Skeletal muscle tissue (tissue), 4 donors: ENCODE data around the gene PDIK1L. TPM values are rescaled to one million over a fixed set of nuclear protein-coding genes. Genes with fewer than 3 reads are reported as not detected.
A peak's percentile ranks its signal among the peaks of the same experiment; 100 is the strongest.

Experiments used
- H3K27ac ChIP-seq: one replicate; pipeline ENCODE4 v1.7.0; 2013; ENCODE audit warnings: mild to moderate bottlenecking, low read depth, low read length, inconsistent platforms
- H3K27me3 ChIP-seq, 3 donors: one replicate each; pipeline ENCODE4 v1.7.0; 2013; ENCODE audit warnings: low read length in 3 of 3; ENCODE audit not compliant: control insufficient read depth in 3 of 3, insufficient read depth in 3 of 3
- H3K36me3 ChIP-seq, 3 donors: one replicate each; pipeline ENCODE4 v1.7.0; 2013; ENCODE audit warnings: low read length in 3 of 3; ENCODE audit not compliant: control insufficient read depth in 3 of 3, insufficient read depth in 3 of 3
- H3K4me1 ChIP-seq, 3 donors: one replicate each; pipeline ENCODE4 v1.7.0; 2013; ENCODE audit warnings: low read length in 3 of 3, mild to moderate bottlenecking in 3 of 3; ENCODE audit not compliant: control insufficient read depth in 3 of 3, insufficient read depth in 3 of 3
- H3K4me3 ChIP-seq, 3 donors: one replicate each; pipeline ENCODE4 v1.7.0; 2013; ENCODE audit warnings: low read length in 3 of 3
- H3K9ac ChIP-seq, 3 donors: one replicate each; pipeline ENCODE4 v1.7.0; 2013; ENCODE audit warnings: low read length in 3 of 3, mild to moderate bottlenecking in 3 of 3, moderate library complexity in 2 of 3, low read depth in 1 of 3
- H3K9me3 ChIP-seq, 3 donors: one replicate each; pipeline ENCODE4 v1.7.0; 2013; ENCODE audit warnings: low read length in 3 of 3; ENCODE audit not compliant: control insufficient read depth in 3 of 3
- total RNA-seq: library from RNA; depleted of rRNA; stranded (reverse); fragments of >200 nt; gene quantifications from one replicate; pipeline ENCODE4 v1.2.3, GENCODE V29; 2014
- donor health status: Osteomylitis.

Gene PDIK1L
- total RNA-seq, 1 donor from 2014 or later = 7.8 TPM

- peaks cover 19 to 37% (median 22%) of the 10 kb centered on the region in 3 donors for H3K4me1 ChIP-seq
- H3K4me3 ChIP-seq = no peak overlapping the region
- H3K36me3 ChIP-seq = peaks cover 5 to 35% (median 12%) of the 10 kb centered on the region in 3 donors
- H3K9me3 ChIP-seq = no peaks in the 10 kb centered on the region
- H3K27ac ChIP-seq = peak overlapping the region; percentile 8
- no peak overlapping the region for H3K9ac ChIP-seq
- no peaks in the 10 kb centered on the region for H3K27me3 ChIP-seq
Measured at GRCh38 chr1:26119892-26120608, 8.4 kb downstream of the PDIK1L start.

GRCh38 chr1:26121854-26122773 lies 10.5 kb downstream of the PDIK1L start:
- peaks cover 19 to 32% (median 19%) of the 10 kb centered on the region in 3 donors for H3K4me1 ChIP-seq
- H3K36me3 ChIP-seq = peaks cover 5 to 29% (median 12%) of the 10 kb centered on the region in 3 donors

GRCh38 chr1:26122988-26123973 lies 11.7 kb downstream of the PDIK1L start:
- H3K36me3 ChIP-seq = peaks cover 5 to 22% (median 8%) of the 10 kb centered on the region in 3 donors
- H3K27me3 ChIP-seq = no peaks in the 10 kb centered on the region
- H3K9ac ChIP-seq = peak overlapping the region in 1 of 3 donors; percentile 34
- H3K27ac ChIP-seq = peak overlapping the region; percentile 67
- H3K4me3 ChIP-seq = no peak overlapping the region
- no peaks in the 10 kb centered on the region for H3K9me3 ChIP-seq
- H3K4me1 ChIP-seq = peaks cover 22 to 37% (median 28%) of the 10 kb centered on the region in 3 donors

More at GRCh38 chr1:26121854-26122773, 10.5 kb downstream of the PDIK1L start:
- Histone ChIP-seq H3K9ac (peak overlapping the region in 1 of 3 donors; percentile 5), H3K9me3 (no peaks in the 10 kb centered on the region), H3K4me3 (no peak overlapping the region), H3K27me3 (no peaks in the 10 kb centered on the region), H3K27ac (peak overlapping the region; percentile 43)

- no peaks in the 10 kb centered on the region for H3K27me3 ChIP-seq
- H3K4me3 ChIP-seq = no peak overlapping the region
- peaks cover 25 to 42% (median 30%) of the 10 kb centered on the region in 3 donors for H3K4me1 ChIP-seq
- H3K36me3 ChIP-seq = peaks cover 0 to 12% (median 0%) of the 10 kb centered on the region in 3 donors
- no peaks in the 10 kb centered on the region for H3K9me3 ChIP-seq
- H3K9ac ChIP-seq = no peak overlapping the region
- no peak overlapping the region for H3K27ac ChIP-seq
Measured at GRCh38 chr1:26124418-26125331, 13.1 kb downstream of the PDIK1L start.

- Histone ChIP-seq H3K9ac (no peak overlapping the region), H3K4me1 (peaks cover 25 to 38% (median 30%) of the 10 kb centered on the region in 3 donors), H3K36me3 (peaks cover 0 to 11% (median 0%) of the 10 kb centered on the region in 3 donors), H3K27me3 (no peaks in the 10 kb centered on the region), H3K9me3 (no peaks in the 10 kb centered on the region), H3K27ac (no peak overlapping the region), H3K4me3 (no peak overlapping the region)
Measured at GRCh38 chr1:26125382-26125781, 13.8 kb downstream of the PDIK1L start.

- peaks cover 0 to 10% (median 0%) of the 10 kb centered on the region in 3 donors for H3K36me3 ChIP-seq
- no peaks in the 10 kb centered on the region for H3K27me3 ChIP-seq
- H3K4me1 ChIP-seq = peaks cover 25 to 40% (median 30%) of the 10 kb centered on the region in 3 donors
- H3K9me3 ChIP-seq = no peaks in the 10 kb centered on the region
- no peak overlapping the region for H3K9ac ChIP-seq
- no peak overlapping the region for H3K4me3 ChIP-seq
- H3K27ac ChIP-seq = no peak overlapping the region
Measured at GRCh38 chr1:26125946-26126320, 14.3 kb downstream of the PDIK1L start.

GRCh38 chr1:26126321-26127084 lies 14.9 kb downstream of the PDIK1L start:
- no peaks in the 10 kb centered on the region for H3K27me3 ChIP-seq
- H3K4me3 ChIP-seq = no peak overlapping the region
- H3K27ac ChIP-seq = peak overlapping the region; percentile 13
- H3K9me3 ChIP-seq = no peaks in the 10 kb centered on the region
- H3K36me3 ChIP-seq = peaks cover 0 to 10% (median 0%) of the 10 kb centered on the region in 3 donors
- peaks cover 21 to 38% (median 27%) of the 10 kb centered on the region in 3 donors for H3K4me1 ChIP-seq
- no peak overlapping the region for H3K9ac ChIP-seq
